ENCODE measurements around the gene TTC21A. TPM values are rescaled to one million over a fixed set of nuclear protein-coding genes. Genes with fewer than 3 reads are reported as not detected.

Gene TTC21A
- total RNA-seq, 1 donor from 2014 or later: 3.9 TPM

DNA sequence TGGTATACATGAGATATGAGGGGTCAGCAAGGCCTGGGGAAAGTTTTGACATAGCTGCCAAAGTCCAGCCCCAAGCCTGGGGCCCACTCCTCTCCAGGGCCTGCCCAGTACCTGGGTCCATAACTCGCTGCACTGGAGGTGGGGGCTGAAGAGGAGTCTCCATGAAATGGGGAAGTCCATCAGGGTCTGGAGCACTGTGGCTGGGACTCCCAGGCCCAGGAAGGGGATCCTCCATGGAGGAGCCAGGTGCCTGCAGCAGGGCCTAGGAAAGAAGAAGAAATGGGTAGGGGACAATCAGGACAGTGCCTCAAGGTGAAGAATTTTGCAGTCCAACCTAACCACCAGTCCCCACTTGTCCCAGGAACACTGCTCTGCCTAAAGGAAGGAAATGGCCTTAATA, 8.2 kb upstream of the TTC21A start:
- H2AFZ ChIP-seq (ENCODE audit: low read depth, low read length): no peak overlapping the region
- Mint-ChIP-seq H3K27ac (ENCODE audit: unreplicated experiment) (no peak overlapping the region), H3K27me3 (ENCODE audit: low read depth, unreplicated experiment) (no peaks in the 10 kb centered on the region), H3K4me1 (ENCODE audit: low read depth, unreplicated experiment) (peaks cover 13% of the 10 kb centered on the region), H3K9me3 (ENCODE audit: unreplicated experiment) (no peaks in the 10 kb centered on the region), H3K4me3 (ENCODE audit: unreplicated experiment) (no peak overlapping the region), H3K36me3 (ENCODE audit: low read depth, unreplicated experiment) (peaks cover 4% of the 10 kb centered on the region)
- no peak overlapping the region for H3K27ac ChIP-seq (ENCODE audit: low read depth, low read length)
- H3K36me3 ChIP-seq (ENCODE audit: insufficient read depth, low read length): peaks cover 29% of the 10 kb centered on the region
- no peak overlapping the region for H3K9ac ChIP-seq (ENCODE audit: low read length)
- no peaks in the 10 kb centered on the region for H3K27me3 ChIP-seq (ENCODE audit: insufficient read depth, low read length)
- no peak for DNase-seq (ENCODE audit: low read depth)
- peaks cover 61% of the 10 kb centered on the region for H4K20me1 ChIP-seq (ENCODE audit: insufficient read depth, low read length)
- FAIRE-seq: no peak
- H3K4me2 ChIP-seq (ENCODE audit: low read length): no peak overlapping the region
- peaks cover 34% of the 10 kb centered on the region for H3K79me2 ChIP-seq (ENCODE audit: insufficient read depth, low read length)
- TF ChIP-seq EZH2 (IDR thresholded peaks at IDR 0.05; ENCODE audit: insufficient read depth, low read length): no peak
- TF ChIP-seq, protein P1, sequence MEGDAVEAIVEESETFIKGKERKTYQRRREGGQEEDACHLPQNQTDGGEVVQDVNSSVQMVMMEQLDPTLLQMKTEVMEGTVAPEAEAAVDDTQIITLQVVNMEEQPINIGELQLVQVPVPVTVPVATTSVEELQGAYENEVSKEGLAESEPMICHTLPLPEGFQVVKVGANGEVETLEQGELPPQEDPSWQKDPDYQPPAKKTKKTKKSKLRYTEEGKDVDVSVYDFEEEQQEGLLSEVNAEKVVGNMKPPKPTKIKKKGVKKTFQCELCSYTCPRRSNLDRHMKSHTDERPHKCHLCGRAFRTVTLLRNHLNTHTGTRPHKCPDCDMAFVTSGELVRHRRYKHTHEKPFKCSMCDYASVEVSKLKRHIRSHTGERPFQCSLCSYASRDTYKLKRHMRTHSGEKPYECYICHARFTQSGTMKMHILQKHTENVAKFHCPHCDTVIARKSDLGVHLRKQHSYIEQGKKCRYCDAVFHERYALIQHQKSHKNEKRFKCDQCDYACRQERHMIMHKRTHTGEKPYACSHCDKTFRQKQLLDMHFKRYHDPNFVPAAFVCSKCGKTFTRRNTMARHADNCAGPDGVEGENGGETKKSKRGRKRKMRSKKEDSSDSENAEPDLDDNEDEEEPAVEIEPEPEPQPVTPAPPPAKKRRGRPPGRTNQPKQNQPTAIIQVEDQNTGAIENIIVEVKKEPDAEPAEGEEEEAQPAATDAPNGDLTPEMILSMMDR (IDR thresholded peaks at IDR 0.05; ENCODE audit: insufficient read depth, low read depth, low read length): no peak
- H3K9me3 ChIP-seq (ENCODE audit: insufficient read depth, low read depth, low read length): no peaks in the 10 kb centered on the region
- no peaks in the 10 kb centered on the region for H3K4me1 ChIP-seq (ENCODE audit: insufficient read depth, low read length)
- no peak overlapping the region for H3K4me3 ChIP-seq (ENCODE audit: insufficient read depth, low read depth, low read length)

DNA sequence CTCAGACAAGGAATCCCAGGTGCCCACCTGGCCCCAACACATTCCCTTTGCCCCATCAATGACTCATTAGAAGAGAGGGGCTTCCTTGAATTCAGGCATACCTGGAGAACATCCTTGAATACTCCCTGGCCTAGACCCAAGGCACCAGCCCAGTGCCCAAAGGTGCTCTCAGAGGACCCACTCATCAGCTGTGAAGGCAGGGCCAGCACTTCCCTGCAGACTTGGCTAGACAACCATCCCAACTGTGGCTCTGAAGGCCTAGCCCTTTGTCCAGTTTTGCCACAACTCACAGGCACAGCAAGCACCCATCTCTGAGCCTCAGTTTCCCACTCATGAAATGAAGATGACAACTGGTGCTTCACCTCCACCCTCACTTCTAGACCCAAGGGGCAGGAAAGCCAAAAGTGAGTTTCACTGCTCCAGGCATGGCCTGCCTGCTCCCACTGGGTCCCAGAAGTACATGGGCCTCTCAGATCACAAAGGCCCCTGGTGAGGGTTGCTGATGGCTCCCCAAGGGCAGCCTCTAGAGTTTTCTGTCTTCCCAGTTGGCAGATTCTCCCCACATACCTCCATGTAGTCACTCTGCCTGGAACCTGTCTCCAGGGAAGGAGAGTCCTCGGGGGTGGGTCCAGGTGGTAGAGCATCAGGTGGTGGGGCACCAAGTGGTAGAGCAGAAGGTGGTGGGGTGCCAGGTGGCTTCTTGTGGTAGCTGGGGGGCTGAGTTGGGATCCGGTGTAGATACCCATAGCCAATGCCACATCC, 7.6 kb upstream of the TTC21A start:
- FAIRE-seq (no peak), DNase-seq (ENCODE audit: low read depth) (no peak)
- H4K20me1 ChIP-seq (ENCODE audit: insufficient read depth, low read length): peaks cover 67% of the 10 kb centered on the region
- Mint-ChIP-seq H3K27ac (ENCODE audit: unreplicated experiment) (no peak overlapping the region), H3K9me3 (ENCODE audit: unreplicated experiment) (no peaks in the 10 kb centered on the region), H3K4me1 (ENCODE audit: low read depth, unreplicated experiment) (peaks cover 13% of the 10 kb centered on the region), H3K36me3 (ENCODE audit: low read depth, unreplicated experiment) (no peaks in the 10 kb centered on the region), H3K27me3 (ENCODE audit: low read depth, unreplicated experiment) (no peaks in the 10 kb centered on the region), H3K4me3 (ENCODE audit: unreplicated experiment) (no peak overlapping the region)
- no peak overlapping the region for H3K4me2 ChIP-seq (ENCODE audit: low read length)
- H2AFZ ChIP-seq (ENCODE audit: low read depth, low read length): no peak overlapping the region
- H3K4me1 ChIP-seq (ENCODE audit: insufficient read depth, low read length): no peaks in the 10 kb centered on the region
- TF ChIP-seq, protein P1 (IDR thresholded peaks at IDR 0.05; ENCODE audit: insufficient read depth, low read depth, low read length): no peak
- TF ChIP-seq EZH2 (IDR thresholded peaks at IDR 0.05; ENCODE audit: insufficient read depth, low read length): no peak
- no peaks in the 10 kb centered on the region for H3K9me3 ChIP-seq (ENCODE audit: insufficient read depth, low read depth, low read length)
- peaks cover 41% of the 10 kb centered on the region for H3K79me2 ChIP-seq (ENCODE audit: insufficient read depth, low read length)
- H3K27ac ChIP-seq (ENCODE audit: low read depth, low read length): no peak overlapping the region
- H3K4me3 ChIP-seq (ENCODE audit: insufficient read depth, low read depth, low read length): no peak overlapping the region
- H3K9ac ChIP-seq (ENCODE audit: low read length): no peak overlapping the region
- H3K27me3 ChIP-seq (ENCODE audit: insufficient read depth, low read length): no peaks in the 10 kb centered on the region
- peaks cover 26% of the 10 kb centered on the region for H3K36me3 ChIP-seq (ENCODE audit: insufficient read depth, low read length)

- peaks cover 18% of the 10 kb centered on the region for H3K4me1 Mint-ChIP-seq (ENCODE audit: low read depth, unreplicated experiment)
- Histone ChIP-seq H3K4me2 (ENCODE audit: low read length) (no peak overlapping the region), H3K79me2 (ENCODE audit: insufficient read depth, low read length) (peaks cover 47% of the 10 kb centered on the region), H2AFZ (ENCODE audit: low read depth, low read length) (no peak overlapping the region), H3K27ac (ENCODE audit: low read depth, low read length) (no peak overlapping the region), H4K20me1 (ENCODE audit: insufficient read depth, low read length) (peaks cover 70% of the 10 kb centered on the region), H3K4me1 (ENCODE audit: insufficient read depth, low read length) (peaks cover under 1% of the 10 kb centered on the region), H3K9me3 (ENCODE audit: insufficient read depth, low read depth, low read length) (no peaks in the 10 kb centered on the region), H3K9ac (ENCODE audit: low read length) (no peak overlapping the region), H3K4me3 (ENCODE audit: insufficient read depth, low read depth, low read length) (no peak overlapping the region), H3K27me3 (ENCODE audit: insufficient read depth, low read length) (no peaks in the 10 kb centered on the region), H3K36me3 (ENCODE audit: insufficient read depth, low read length) (peaks cover 21% of the 10 kb centered on the region)
- no peak for DNase-seq (ENCODE audit: low read depth)
- FAIRE-seq: no peak
- H3K9me3 Mint-ChIP-seq (ENCODE audit: unreplicated experiment): no peaks in the 10 kb centered on the region
- H3K36me3 Mint-ChIP-seq (ENCODE audit: low read depth, unreplicated experiment): no peaks in the 10 kb centered on the region
- no peak overlapping the region for H3K27ac Mint-ChIP-seq (ENCODE audit: unreplicated experiment)
- H3K27me3 Mint-ChIP-seq (ENCODE audit: low read depth, unreplicated experiment): no peaks in the 10 kb centered on the region
- H3K4me3 Mint-ChIP-seq (ENCODE audit: unreplicated experiment): no peak overlapping the region
- TF ChIP-seq, protein P1 (IDR thresholded peaks at IDR 0.05; ENCODE audit: insufficient read depth, low read depth, low read length): no peak
- TF ChIP-seq EZH2 (IDR thresholded peaks at IDR 0.05; ENCODE audit: insufficient read depth, low read length): no peak
Observed at GRCh38 chr3:39100500-39100886, 7.0 kb upstream of the TTC21A start.

All from astrocyte (in vitro differentiated cells and primary cell).